Measurements from ENCODE around the gene NPFFR1. TPM values are rescaled to one million over a fixed set of nuclear protein-coding genes. Genes with fewer than 3 reads are reported as not detected.

NPFFR1 gene
- total RNA-seq, 1 experiment from 2014 or later, result not detected

GRCh38 chr10:70201105-70201504, 82.7 kb downstream of the NPFFR1 start:
- Mint-ChIP-seq H3K36me3 (ENCODE audit: insufficient read depth, unreplicated experiment) (peaks cover 94% of the 10 kb centered on the region), H3K9me3 (ENCODE audit: unreplicated experiment) (no peaks in the 10 kb centered on the region), H3K27ac (ENCODE audit: low read depth, unreplicated experiment) (peak overlapping the region; percentile 51), H3K27me3 (ENCODE audit: insufficient read depth, unreplicated experiment) (no peaks in the 10 kb centered on the region), H3K4me1 (ENCODE audit: insufficient read depth, unreplicated experiment) (no peaks in the 10 kb centered on the region), H3K4me3 (ENCODE audit: unreplicated experiment) (no peak overlapping the region)
- CTCF ChIA-PET, result interaction anchor here (0.8 to 0.9 kb wide), 2 partner anchors 18 to 85 kb away, joined by 3 to 4 read pairs; no protein-coding TSS in a partner anchor
- intact Hi-C loops (cut with micrococcal nuclease), result no loop called here
- no peak for DNase-seq (ENCODE audit: unreplicated experiment)
- POLR2A ChIA-PET, result interaction anchor here (1.5 to 1.7 kb wide), 2 partner anchors 10 to 32 kb away, joined by 4 to 7 read pairs; partner anchors contain the start of gene PPA1
- no peak for TF ChIP-seq CTCF (IDR thresholded peaks at IDR 0.05; ENCODE audit: unreplicated experiment)
- BruUV-seq (replicated peaks), result no TSS peak

GRCh38 chr10:70198696-70199466, 84.9 kb downstream of the NPFFR1 start:
- TF ChIP-seq CTCF (IDR thresholded peaks at IDR 0.05; ENCODE audit: unreplicated experiment), result no peak
- DNase-seq (ENCODE audit: unreplicated experiment), result no peak
- Mint-ChIP-seq H3K36me3 (ENCODE audit: insufficient read depth, unreplicated experiment) (peaks cover 88% of the 10 kb centered on the region), H3K4me1 (ENCODE audit: insufficient read depth, unreplicated experiment) (peaks cover 8% of the 10 kb centered on the region), H3K4me3 (ENCODE audit: unreplicated experiment) (no peak overlapping the region), H3K9me3 (ENCODE audit: unreplicated experiment) (no peaks in the 10 kb centered on the region), H3K27ac (ENCODE audit: low read depth, unreplicated experiment) (no peak overlapping the region), H3K27me3 (ENCODE audit: insufficient read depth, unreplicated experiment) (no peaks in the 10 kb centered on the region)
- intact Hi-C loops (cut with micrococcal nuclease), result no loop called here
- ChIA-PET CTCF (interaction anchor here (0.6 to 1.4 kb wide), 8 partner anchors 31 to 166 kb away, joined by 3 to 6 read pairs (median 3); partner anchors contain the start of gene TYSND1), POLR2A (interaction anchor here (0.7 to 2.2 kb wide), 5 partner anchors 31 to 166 kb away, joined by 3 to 12 read pairs (median 3); partner anchors contain the start of genes PPA1 and TYSND1)
- BruUV-seq (replicated peaks), result no TSS peak

Other genes starting within 250 kb of the NPFFR1 start
- gene MACROH2A2, start 231.2 kb downstream of the NPFFR1 start, total RNA-seq (2022), result 17.6 and 21.3 TPM in 2 replicates
- 19.2 and 21.9 TPM in 2 replicates for gene AIFM2, start 151.2 kb downstream of the NPFFR1 start, total RNA-seq (2022)
- gene TYSND1, start 137.3 kb downstream of the NPFFR1 start, total RNA-seq (2022), result 14.6 and 16.5 TPM in 2 replicates
- gene SAR1A, start 113.5 kb downstream of the NPFFR1 start, total RNA-seq (2022), result 132 and 152 TPM in 2 replicates
- gene PPA1, start 50.6 kb downstream of the NPFFR1 start, total RNA-seq (2022), result 221 and 293 TPM in 2 replicates
- gene LRRC20, start 98.6 kb upstream of the NPFFR1 start, total RNA-seq (2022), result 1.1 and 1.5 TPM in 2 replicates
- 21.2 and 26.1 TPM in 2 replicates for gene EIF4EBP2, start 120.1 kb upstream of the NPFFR1 start, total RNA-seq (2022)
- not detected in 2 replicates for gene NODAL, start 157.7 kb upstream of the NPFFR1 start, total RNA-seq (2022)
- gene PALD1, start 194.8 kb upstream of the NPFFR1 start, total RNA-seq (2022), result 0.12 TPM in 1 of 2 replicates, not detected in the other

Data from MCF 10A (cell line).